Measurements from ENCODE around the gene SCUBE1.

Gene SCUBE1

DNA sequence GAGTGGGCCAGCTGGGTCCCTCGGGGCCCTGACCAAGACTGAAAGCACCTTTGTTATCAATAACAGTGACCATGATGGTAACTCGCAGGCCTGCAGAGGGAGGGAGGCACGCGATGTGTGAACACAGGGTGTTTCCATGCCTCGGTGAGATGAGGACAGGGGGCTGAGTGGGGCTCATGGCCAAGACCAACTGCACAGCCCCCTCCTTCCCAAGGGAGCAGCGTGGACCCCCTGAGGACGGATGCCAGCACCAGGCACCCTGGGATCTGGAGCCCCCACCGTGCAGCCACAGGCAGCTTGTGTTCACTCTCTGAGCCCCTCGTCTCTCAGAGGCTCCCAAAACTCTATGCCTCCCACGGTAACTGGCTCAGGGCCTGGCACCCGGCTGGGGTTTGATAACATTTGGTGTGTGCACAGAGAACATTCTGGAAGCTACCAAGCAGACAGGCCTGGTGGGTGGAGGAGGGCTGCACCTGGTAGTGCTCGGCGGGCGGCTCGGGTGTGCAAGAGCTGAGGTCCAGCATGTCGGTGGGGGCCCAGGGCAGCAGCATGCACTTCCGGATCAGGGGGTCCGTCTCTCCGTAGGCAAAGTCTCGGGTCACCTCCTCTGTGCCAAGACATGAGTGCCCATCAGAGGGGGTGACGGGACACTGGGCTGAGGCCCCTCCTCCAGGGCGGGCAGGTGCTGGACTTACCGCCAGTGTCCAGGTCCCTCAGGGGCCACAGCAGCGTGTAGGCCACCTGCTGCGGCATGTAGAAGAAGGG is 163.8 kb downstream of the SCUBE1 start (continued):
- TF ChIP-seq, protein P1, sequence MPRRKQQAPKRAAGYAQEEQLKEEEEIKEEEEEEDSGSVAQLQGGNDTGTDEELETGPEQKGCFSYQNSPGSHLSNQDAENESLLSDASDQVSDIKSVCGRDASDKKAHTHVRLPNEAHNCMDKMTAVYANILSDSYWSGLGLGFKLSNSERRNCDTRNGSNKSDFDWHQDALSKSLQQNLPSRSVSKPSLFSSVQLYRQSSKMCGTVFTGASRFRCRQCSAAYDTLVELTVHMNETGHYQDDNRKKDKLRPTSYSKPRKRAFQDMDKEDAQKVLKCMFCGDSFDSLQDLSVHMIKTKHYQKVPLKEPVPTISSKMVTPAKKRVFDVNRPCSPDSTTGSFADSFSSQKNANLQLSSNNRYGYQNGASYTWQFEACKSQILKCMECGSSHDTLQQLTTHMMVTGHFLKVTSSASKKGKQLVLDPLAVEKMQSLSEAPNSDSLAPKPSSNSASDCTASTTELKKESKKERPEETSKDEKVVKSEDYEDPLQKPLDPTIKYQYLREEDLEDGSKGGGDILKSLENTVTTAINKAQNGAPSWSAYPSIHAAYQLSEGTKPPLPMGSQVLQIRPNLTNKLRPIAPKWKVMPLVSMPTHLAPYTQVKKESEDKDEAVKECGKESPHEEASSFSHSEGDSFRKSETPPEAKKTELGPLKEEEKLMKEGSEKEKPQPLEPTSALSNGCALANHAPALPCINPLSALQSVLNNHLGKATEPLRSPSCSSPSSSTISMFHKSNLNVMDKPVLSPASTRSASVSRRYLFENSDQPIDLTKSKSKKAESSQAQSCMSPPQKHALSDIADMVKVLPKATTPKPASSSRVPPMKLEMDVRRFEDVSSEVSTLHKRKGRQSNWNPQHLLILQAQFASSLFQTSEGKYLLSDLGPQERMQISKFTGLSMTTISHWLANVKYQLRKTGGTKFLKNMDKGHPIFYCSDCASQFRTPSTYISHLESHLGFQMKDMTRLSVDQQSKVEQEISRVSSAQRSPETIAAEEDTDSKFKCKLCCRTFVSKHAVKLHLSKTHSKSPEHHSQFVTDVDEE (CRISPR knock-in tag; IDR thresholded peaks at IDR 0.05): no peak
- no peak for TF ChIP-seq RARB (CRISPR knock-in tag; IDR thresholded peaks at IDR 0.05)

DNA sequence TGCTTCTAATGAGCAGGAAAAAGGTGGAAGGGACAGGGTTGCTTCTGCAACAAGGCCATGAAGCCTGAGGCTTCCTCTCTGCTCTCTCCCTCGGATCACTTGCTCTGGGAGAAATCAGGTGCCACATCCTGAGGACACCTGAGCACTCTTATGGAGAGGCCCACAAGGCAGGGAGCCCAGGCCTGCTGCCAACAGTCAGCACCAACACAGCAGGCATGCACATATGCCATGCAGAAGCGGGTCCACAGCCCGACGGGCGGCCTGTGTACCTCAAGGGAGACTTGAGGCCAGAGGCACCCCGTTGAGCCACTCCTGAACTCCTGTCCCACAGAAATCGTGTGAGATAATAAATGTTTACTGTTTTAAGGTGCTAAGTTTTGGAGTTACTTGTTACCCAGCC is 165.7 kb downstream of the SCUBE1 start:
- TF ChIP-seq TCF4 (CRISPR knock-in tag; IDR thresholded peaks at IDR 0.05; ENCODE audit: borderline replicate concordance) (no peak), ZFP30 (CRISPR knock-in tag; IDR thresholded peaks at IDR 0.05) (no peak), ESRRG (CRISPR knock-in tag; IDR thresholded peaks at IDR 0.05) (no peak), ZC3H10 (CRISPR knock-in tag; IDR thresholded peaks at IDR 0.05) (no peak), OSR1 (CRISPR knock-in tag; IDR thresholded peaks at IDR 0.05) (no peak), TOX (CRISPR knock-in tag; IDR thresholded peaks at IDR 0.05; ENCODE audit: borderline replicate concordance) (no peak), CSDC2 (CRISPR knock-in tag; IDR thresholded peaks at IDR 0.05) (no peak), ARNTL (CRISPR knock-in tag; IDR thresholded peaks at IDR 0.05; ENCODE audit: borderline replicate concordance, low read depth) (no peak), ZNF8 (CRISPR knock-in tag; IDR thresholded peaks at IDR 0.05) (no peak), ISL1 (CRISPR knock-in tag; IDR thresholded peaks at IDR 0.05) (no peak), ZFP3 (CRISPR knock-in tag; IDR thresholded peaks at IDR 0.05) (no peak)
- TF ChIP-seq, protein P2, sequence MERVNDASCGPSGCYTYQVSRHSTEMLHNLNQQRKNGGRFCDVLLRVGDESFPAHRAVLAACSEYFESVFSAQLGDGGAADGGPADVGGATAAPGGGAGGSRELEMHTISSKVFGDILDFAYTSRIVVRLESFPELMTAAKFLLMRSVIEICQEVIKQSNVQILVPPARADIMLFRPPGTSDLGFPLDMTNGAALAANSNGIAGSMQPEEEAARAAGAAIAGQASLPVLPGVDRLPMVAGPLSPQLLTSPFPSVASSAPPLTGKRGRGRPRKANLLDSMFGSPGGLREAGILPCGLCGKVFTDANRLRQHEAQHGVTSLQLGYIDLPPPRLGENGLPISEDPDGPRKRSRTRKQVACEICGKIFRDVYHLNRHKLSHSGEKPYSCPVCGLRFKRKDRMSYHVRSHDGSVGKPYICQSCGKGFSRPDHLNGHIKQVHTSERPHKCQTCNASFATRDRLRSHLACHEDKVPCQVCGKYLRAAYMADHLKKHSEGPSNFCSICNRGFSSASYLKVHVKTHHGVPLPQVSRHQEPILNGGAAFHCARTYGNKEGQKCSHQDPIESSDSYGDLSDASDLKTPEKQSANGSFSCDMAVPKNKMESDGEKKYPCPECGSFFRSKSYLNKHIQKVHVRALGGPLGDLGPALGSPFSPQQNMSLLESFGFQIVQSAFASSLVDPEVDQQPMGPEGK (CRISPR knock-in tag; IDR thresholded peaks at IDR 0.05; ENCODE audit: borderline replicate concordance): no peak
- TF ChIP-seq, protein P3, sequence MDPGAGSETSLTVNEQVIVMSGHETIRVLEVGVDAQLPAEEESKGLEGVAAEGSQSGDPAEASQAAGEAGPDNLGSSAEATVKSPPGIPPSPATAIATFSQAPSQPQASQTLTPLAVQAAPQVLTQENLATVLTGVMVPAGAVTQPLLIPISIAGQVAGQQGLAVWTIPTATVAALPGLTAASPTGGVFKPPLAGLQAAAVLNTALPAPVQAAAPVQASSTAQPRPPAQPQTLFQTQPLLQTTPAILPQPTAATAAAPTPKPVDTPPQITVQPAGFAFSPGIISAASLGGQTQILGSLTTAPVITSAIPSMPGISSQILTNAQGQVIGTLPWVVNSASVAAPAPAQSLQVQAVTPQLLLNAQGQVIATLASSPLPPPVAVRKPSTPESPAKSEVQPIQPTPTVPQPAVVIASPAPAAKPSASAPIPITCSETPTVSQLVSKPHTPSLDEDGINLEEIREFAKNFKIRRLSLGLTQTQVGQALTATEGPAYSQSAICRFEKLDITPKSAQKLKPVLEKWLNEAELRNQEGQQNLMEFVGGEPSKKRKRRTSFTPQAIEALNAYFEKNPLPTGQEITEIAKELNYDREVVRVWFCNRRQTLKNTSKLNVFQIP (CRISPR knock-in tag; IDR thresholded peaks at IDR 0.05; ENCODE audit: borderline replicate concordance, low read depth): no peak
- TF ChIP-seq, protein P1 (CRISPR knock-in tag; IDR thresholded peaks at IDR 0.05): no peak
- TF ChIP-seq, protein P4, sequence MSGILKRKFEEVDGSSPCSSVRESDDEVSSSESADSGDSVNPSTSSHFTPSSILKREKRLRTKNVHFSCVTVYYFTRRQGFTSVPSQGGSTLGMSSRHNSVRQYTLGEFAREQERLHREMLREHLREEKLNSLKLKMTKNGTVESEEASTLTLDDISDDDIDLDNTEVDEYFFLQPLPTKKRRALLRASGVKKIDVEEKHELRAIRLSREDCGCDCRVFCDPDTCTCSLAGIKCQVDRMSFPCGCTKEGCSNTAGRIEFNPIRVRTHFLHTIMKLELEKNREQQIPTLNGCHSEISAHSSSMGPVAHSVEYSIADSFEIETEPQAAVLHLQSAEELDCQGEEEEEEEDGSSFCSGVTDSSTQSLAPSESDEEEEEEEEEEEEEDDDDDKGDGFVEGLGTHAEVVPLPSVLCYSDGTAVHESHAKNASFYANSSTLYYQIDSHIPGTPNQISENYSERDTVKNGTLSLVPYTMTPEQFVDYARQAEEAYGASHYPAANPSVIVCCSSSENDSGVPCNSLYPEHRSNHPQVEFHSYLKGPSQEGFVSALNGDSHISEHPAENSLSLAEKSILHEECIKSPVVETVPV (CRISPR knock-in tag; IDR thresholded peaks at IDR 0.05): no peak
- no peak for ATAC-seq

DNA sequence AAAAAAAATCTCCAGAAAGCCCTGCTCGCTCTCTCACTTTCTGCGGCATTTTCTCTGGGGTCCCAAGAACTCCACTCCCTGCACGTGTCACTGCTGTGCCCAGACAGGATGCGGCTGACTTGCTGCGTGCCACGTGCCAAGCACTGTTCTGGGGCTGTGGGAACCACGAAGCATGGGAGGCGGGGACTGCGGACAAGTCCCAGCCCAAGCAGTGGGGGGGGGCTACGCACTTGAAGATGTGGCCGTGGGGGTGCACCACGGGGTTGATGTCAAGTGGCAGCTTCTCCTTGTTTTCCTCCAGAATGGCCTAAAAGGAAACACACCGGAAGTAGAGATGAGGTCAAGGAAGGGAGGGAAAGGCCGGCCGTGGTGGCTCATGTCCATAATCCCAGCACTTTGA is 167.1 kb downstream of the SCUBE1 start:
- ATAC-seq: no peak
- no peak for TF ChIP-seq ZNF8 (CRISPR knock-in tag; IDR thresholded peaks at IDR 0.05)
- TF ChIP-seq BACH2 (CRISPR knock-in tag; IDR thresholded peaks at IDR 0.05; ENCODE audit: borderline replicate concordance): no peak
- no peak for TF ChIP-seq ZC3H10 (CRISPR knock-in tag; IDR thresholded peaks at IDR 0.05)
- TF ChIP-seq CSDC2 (CRISPR knock-in tag; IDR thresholded peaks at IDR 0.05): no peak
- TF ChIP-seq, protein P4 (CRISPR knock-in tag; IDR thresholded peaks at IDR 0.05): no peak
- TF ChIP-seq ARNTL (CRISPR knock-in tag; IDR thresholded peaks at IDR 0.05; ENCODE audit: borderline replicate concordance, low read depth): no peak
- TF ChIP-seq, protein P5, sequence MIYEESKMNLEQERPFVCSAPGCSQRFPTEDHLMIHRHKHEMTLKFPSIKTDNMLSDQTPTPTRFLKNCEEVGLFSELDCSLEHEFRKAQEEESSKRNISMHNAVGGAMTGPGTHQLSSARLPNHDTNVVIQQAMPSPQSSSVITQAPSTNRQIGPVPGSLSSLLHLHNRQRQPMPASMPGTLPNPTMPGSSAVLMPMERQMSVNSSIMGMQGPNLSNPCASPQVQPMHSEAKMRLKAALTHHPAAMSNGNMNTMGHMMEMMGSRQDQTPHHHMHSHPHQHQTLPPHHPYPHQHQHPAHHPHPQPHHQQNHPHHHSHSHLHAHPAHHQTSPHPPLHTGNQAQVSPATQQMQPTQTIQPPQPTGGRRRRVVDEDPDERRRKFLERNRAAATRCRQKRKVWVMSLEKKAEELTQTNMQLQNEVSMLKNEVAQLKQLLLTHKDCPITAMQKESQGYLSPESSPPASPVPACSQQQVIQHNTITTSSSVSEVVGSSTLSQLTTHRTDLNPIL (CRISPR knock-in tag; IDR thresholded peaks at IDR 0.05; ENCODE audit: low read depth): no peak
- no peak for TF ChIP-seq ZNF565 (CRISPR knock-in tag; conservative IDR thresholded peaks at IDR 0.05; ENCODE audit: low read depth)
- no peak for TF ChIP-seq SNAI2 (CRISPR knock-in tag; IDR thresholded peaks at IDR 0.05)
- no peak for TF ChIP-seq TCF4 (CRISPR knock-in tag; IDR thresholded peaks at IDR 0.05; ENCODE audit: borderline replicate concordance)
- TF ChIP-seq ZFP30 (CRISPR knock-in tag; IDR thresholded peaks at IDR 0.05): no peak
- TF ChIP-seq ZFP3 (CRISPR knock-in tag; IDR thresholded peaks at IDR 0.05): no peak
- no peak for TF ChIP-seq GLIS3 (CRISPR knock-in tag; IDR thresholded peaks at IDR 0.05)
- TF ChIP-seq RARB (CRISPR knock-in tag; IDR thresholded peaks at IDR 0.05): no peak

All from SK-N-SH treated with all-trans-retinoic acid at 6 μM for 48 hours (cell line).